ENCODE measurements around the gene DACT1.

The DACT1 gene

GRCh38 chr14:58677001-58677400 lies 39.2 kb downstream of the DACT1 start:
- ChIA-PET CTCF (interaction anchor here (0.9 kb wide), 1 partner anchor 8 kb away, joined by 3 read pairs; no protein-coding TSS in a partner anchor), POLR2A (no interaction called here)
- TF ChIP-seq SP1 (IDR thresholded peaks at IDR 0.05) (no peak), TARDBP (IDR thresholded peaks at IDR 0.05) (no peak), SUZ12 (IDR thresholded peaks at IDR 0.05) (no peak), HDGF (IDR thresholded peaks at IDR 0.05; ENCODE audit: borderline replicate concordance) (no peak), ZNF384 (IDR thresholded peaks at IDR 0.05) (no peak), FOXK2 (IDR thresholded peaks at IDR 0.05) (no peak)
- DNase-seq (ENCODE audit: extremely low spot score): no peak

- ChIA-PET CTCF (interaction anchor here (0.9 kb wide), 1 partner anchor 9 kb away, joined by 3 read pairs; no protein-coding TSS in a partner anchor), POLR2A (no interaction called here)
- TF ChIP-seq ELF4 (IDR thresholded peaks at IDR 0.05) (no peak), FOXK2 (IDR thresholded peaks at IDR 0.05) (no peak), L3MBTL2 (conservative IDR thresholded peaks at IDR 0.05) (no peak), NFRKB (IDR thresholded peaks at IDR 0.05) (no peak), SP1 (IDR thresholded peaks at IDR 0.05) (no peak), ARNT (IDR thresholded peaks at IDR 0.05) (no peak), HDGF (IDR thresholded peaks at IDR 0.05; ENCODE audit: borderline replicate concordance) (no peak), CTBP1 (IDR thresholded peaks at IDR 0.05; ENCODE audit: borderline replicate concordance) (no peak), FOXA1 (IDR thresholded peaks at IDR 0.05) (no peak), LEF1 (IDR thresholded peaks at IDR 0.05; ENCODE audit: borderline replicate concordance) (no peak), ZNF384 (IDR thresholded peaks at IDR 0.05) (no peak), SUZ12 (IDR thresholded peaks at IDR 0.05) (no peak), PKNOX1 (IDR thresholded peaks at IDR 0.05) (no peak)
- no peak for DNase-seq (ENCODE audit: extremely low spot score)
Measured at GRCh38 chr14:58677517-58677916, 39.8 kb downstream of the DACT1 start.

DNA sequence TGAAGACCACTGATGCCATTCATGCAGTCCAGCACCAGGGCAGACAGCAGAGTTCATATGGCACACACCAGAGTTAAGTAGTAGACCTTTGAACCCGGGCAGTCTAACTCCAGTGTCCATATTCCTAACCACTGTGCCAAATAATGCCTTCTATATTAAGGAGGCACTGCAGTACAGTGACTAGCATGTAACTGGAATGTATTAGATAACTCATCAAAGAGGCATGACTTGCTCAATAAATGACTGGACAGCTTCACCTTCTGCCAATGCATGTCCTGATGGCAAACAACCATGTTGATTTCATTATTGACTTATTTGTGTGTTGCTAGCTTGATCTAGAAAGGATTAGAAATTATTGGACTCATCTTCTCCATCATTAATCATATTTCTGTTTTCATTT lies 40.2 kb downstream of the DACT1 start:
- ChIA-PET CTCF (interaction anchor here (0.7 kb wide), 1 partner anchor 177 kb away, joined by 3 read pairs; no protein-coding TSS in a partner anchor), POLR2A (no interaction called here)
- DNase-seq (ENCODE audit: extremely low spot score): no peak
- TF ChIP-seq SP1 (IDR thresholded peaks at IDR 0.05) (no peak), NFRKB (IDR thresholded peaks at IDR 0.05) (no peak), TARDBP (IDR thresholded peaks at IDR 0.05) (no peak), ARNT (IDR thresholded peaks at IDR 0.05) (no peak), FOXM1 (IDR thresholded peaks at IDR 0.05; ENCODE audit: borderline replicate concordance) (no peak), FOXK2 (IDR thresholded peaks at IDR 0.05) (no peak), ELF4 (IDR thresholded peaks at IDR 0.05) (no peak), CTBP1 (IDR thresholded peaks at IDR 0.05; ENCODE audit: borderline replicate concordance) (no peak), L3MBTL2 (conservative IDR thresholded peaks at IDR 0.05) (no peak), PKNOX1 (IDR thresholded peaks at IDR 0.05) (no peak), ZNF384 (IDR thresholded peaks at IDR 0.05) (no peak), HDGF (IDR thresholded peaks at IDR 0.05; ENCODE audit: borderline replicate concordance) (no peak), FOXA1 (IDR thresholded peaks at IDR 0.05) (no peak)

GRCh38 chr14:58680698-58681097 lies 42.9 kb downstream of the DACT1 start:
- no peak for TF ChIP-seq TARDBP (IDR thresholded peaks at IDR 0.05)
- no peak for TF ChIP-seq SP1 (IDR thresholded peaks at IDR 0.05)
- no peak for TF ChIP-seq FOXM1 (IDR thresholded peaks at IDR 0.05; ENCODE audit: borderline replicate concordance)
- TF ChIP-seq CTBP1 (IDR thresholded peaks at IDR 0.05; ENCODE audit: borderline replicate concordance): no peak
- no peak for TF ChIP-seq SUZ12 (IDR thresholded peaks at IDR 0.05)
- no peak for TF ChIP-seq HDGF (IDR thresholded peaks at IDR 0.05; ENCODE audit: borderline replicate concordance)
- TF ChIP-seq ELF4 (IDR thresholded peaks at IDR 0.05): no peak
- no peak for TF ChIP-seq ARNT (IDR thresholded peaks at IDR 0.05)
- no peak for TF ChIP-seq NFRKB (IDR thresholded peaks at IDR 0.05)
- TF ChIP-seq FOXK2 (IDR thresholded peaks at IDR 0.05): no peak
- no peak for TF ChIP-seq PKNOX1 (IDR thresholded peaks at IDR 0.05)
- no peak for TF ChIP-seq L3MBTL2 (conservative IDR thresholded peaks at IDR 0.05)
- no peak for TF ChIP-seq ZNF384 (IDR thresholded peaks at IDR 0.05)
- TF ChIP-seq LEF1 (IDR thresholded peaks at IDR 0.05; ENCODE audit: borderline replicate concordance): no peak
- no peak for TF ChIP-seq FOXA1 (IDR thresholded peaks at IDR 0.05)
- no peak for TF ChIP-seq BHLHE40 (IDR thresholded peaks at IDR 0.05; ENCODE audit: borderline replicate concordance)
- ChIA-PET POLR2A (no interaction called here), CTCF (interaction anchor here (0.7 kb wide), 1 partner anchor 16 kb away, joined by 4 read pairs; no protein-coding TSS in a partner anchor)
- no peak for DNase-seq (ENCODE audit: extremely low spot score)

DNA sequence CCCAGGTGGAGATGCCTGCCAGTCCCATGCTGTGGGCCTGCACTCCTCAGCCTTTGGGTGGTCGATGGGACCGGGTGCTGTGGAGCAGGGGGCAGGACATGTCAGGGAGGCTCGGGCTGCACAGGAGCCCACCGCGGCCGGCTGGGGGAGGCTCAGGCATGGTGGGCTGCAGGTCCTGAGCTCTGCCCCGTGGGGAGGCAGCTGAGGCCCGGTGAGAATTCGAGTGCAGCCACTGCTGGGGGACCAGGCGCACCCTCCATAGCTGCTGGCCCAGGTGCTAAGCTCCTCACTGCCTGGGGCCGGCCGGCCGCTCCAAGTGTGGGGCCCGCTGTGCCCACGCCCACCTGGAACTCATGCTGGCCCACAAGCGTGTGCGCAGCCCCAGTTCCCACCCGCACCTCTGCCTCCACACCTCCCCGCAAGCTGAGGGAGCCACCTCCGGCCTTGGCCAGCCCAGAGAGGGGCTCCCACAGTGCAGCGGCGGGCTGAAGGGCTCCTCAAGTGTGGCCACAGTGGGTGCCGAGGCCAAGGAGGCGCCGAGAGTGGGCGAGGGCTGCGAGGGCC lies 49.6 kb downstream of the DACT1 start:
- CTCF ChIA-PET: no interaction called here

More for the DNA sequence above, 49.6 kb downstream of the DACT1 start:
- no peak for DNase-seq (ENCODE audit: extremely low spot score)
- TF ChIP-seq ARNT (IDR thresholded peaks at IDR 0.05) (no peak), PKNOX1 (IDR thresholded peaks at IDR 0.05) (no peak), NFRKB (IDR thresholded peaks at IDR 0.05) (no peak), FOXK2 (IDR thresholded peaks at IDR 0.05) (no peak), SP1 (IDR thresholded peaks at IDR 0.05) (no peak), ZNF384 (IDR thresholded peaks at IDR 0.05) (no peak), L3MBTL2 (conservative IDR thresholded peaks at IDR 0.05) (no peak), FOXA1 (IDR thresholded peaks at IDR 0.05) (no peak), SUZ12 (IDR thresholded peaks at IDR 0.05) (no peak), TARDBP (IDR thresholded peaks at IDR 0.05) (no peak), LEF1 (IDR thresholded peaks at IDR 0.05; ENCODE audit: borderline replicate concordance) (no peak), CTBP1 (IDR thresholded peaks at IDR 0.05; ENCODE audit: borderline replicate concordance) (no peak), BHLHE40 (IDR thresholded peaks at IDR 0.05; ENCODE audit: borderline replicate concordance) (no peak), HDGF (IDR thresholded peaks at IDR 0.05; ENCODE audit: borderline replicate concordance) (no peak), FOXM1 (IDR thresholded peaks at IDR 0.05; ENCODE audit: borderline replicate concordance) (no peak), ELF4 (IDR thresholded peaks at IDR 0.05) (no peak)
- POLR2A ChIA-PET: no interaction called here
